Esophagus squamous epithelium (tissue), 5 donors: Measurements from ENCODE around the gene LDB2. TPM values are rescaled to one million over a fixed set of nuclear protein-coding genes. Genes with fewer than 3 reads are reported as not detected.

Experiments used
- DNase-seq: peaks from one replicate; lab custom pipeline; 2025; lab: John Stamatoyannopoulos, UW
- H3K27ac ChIP-seq, 4 donors: fragments of 200-600 bp; sonication (generic); one replicate each; pipeline ENCODE4 v1.5.1; 2016 to 2019; ENCODE audit warnings: mild to moderate bottlenecking in 1 of 4
- H3K27me3 ChIP-seq, 4 donors: fragments of 200-600 bp; sonication (generic); 1 replicate in 3 of 4; 2 replicates in 1 of 4; pipeline versions ENCODE4 v1.5.1 to v1.6.0; 2017 to 2021; ENCODE audit warnings: antibody characterized with exemption in 1 of 4
- H3K36me3 ChIP-seq, 3 donors: fragments of 200-600 bp; sonication (generic); one replicate each; pipeline ENCODE4 v1.5.1; 2016 to 2019
- H3K4me1 ChIP-seq, 3 donors: fragments of 200-600 bp; sonication (generic); one replicate each; pipeline ENCODE4 v1.5.1; 2017 to 2019
- H3K4me3 ChIP-seq, 4 donors: fragments of 200-600 bp; sonication (generic); 1 replicate in 3 of 4; 2 replicates in 1 of 4; pipeline ENCODE4 v1.5.1; 2016 to 2019; ENCODE audit warnings: mild to moderate bottlenecking in 2 of 4, moderate library complexity in 1 of 4
- H3K9me3 ChIP-seq, 3 donors: fragments of 200-600 bp; sonication (generic); one replicate each; pipeline ENCODE4 v1.5.1; 2016 to 2019
- CTCF ChIP-seq, 6 experiments: fragments of 450-650 bp in 4 of 6; fragments of 200-600 bp in 2 of 6; sonication (generic) in 2 of 6; IDR thresholded peaks; one replicate each; pipeline ENCODE4 v1.5.1; 2016 to 2019; ENCODE audit warnings: antibody characterized with exemption in 6 of 6, mild to moderate bottlenecking in 4 of 6, moderate library complexity in 4 of 6
- POLR2A ChIP-seq, 4 donors: fragments of 450-650 bp; IDR thresholded peaks; one replicate each; pipeline ENCODE4 v1.6.1; 2017; ENCODE audit warnings: antibody characterized with exemption in 4 of 4, mild to moderate bottlenecking in 4 of 4, moderate library complexity in 3 of 4
- WGBS, 2 donors: methylation state at CpG; one replicate each; pipeline ENCODE4 v1.1.5; 2018; 5-methylcytosine and 5-hydroxymethylcytosine counted together
- intact Hi-C: fragments of 100-400 bp; cut with DNase I; formaldehyde crosslinking; loops from one replicate; pipeline ENCODE4 v1.15.0; 2022
- total RNA-seq, 4 donors: library from RNA; depleted of rRNA; stranded (reverse); fragments of >200 nt; gene quantifications; one replicate each; pipeline ENCODE4 v1.1.0, GENCODE V29; 2016
- donor health status: DM: yes; HTN: yes; CAD: no.

Gene LDB2
- total RNA-seq, 4 donors from 2014 or later: 3.0 to 16.0 (median 5.9) TPM

- WGBS, 2 donors: 81 to 84% methylated on average over 10 to 12 of the region's 12 CpGs
- Histone ChIP-seq H3K27me3 (no peaks in the 10 kb centered on the region), H3K9me3 (no peaks in the 10 kb centered on the region), H3K27ac (no peak overlapping the region), H3K4me1 (peaks cover 0 to 6% (median 0%) of the 10 kb centered on the region in 3 donors), H3K36me3 (no peaks in the 10 kb centered on the region), H3K4me3 (no peak overlapping the region)
- DNase-seq: no peak
- TF ChIP-seq POLR2A (IDR thresholded peaks at IDR 0.05): no peak
- no peak for TF ChIP-seq CTCF (IDR thresholded peaks at IDR 0.05)
- intact Hi-C loops: no loop called here
These were observed 28.7 kb downstream of the LDB2 start for GRCh38 chr4:16869594-16870245.

GRCh38 chr4:16868674-16869073 lies 29.8 kb downstream of the LDB2 start:
- Histone ChIP-seq H3K4me1 (peaks cover 0 to 7% (median 0%) of the 10 kb centered on the region in 3 donors), H3K36me3 (no peaks in the 10 kb centered on the region), H3K27me3 (no peaks in the 10 kb centered on the region), H3K4me3 (no peak overlapping the region), H3K27ac (no peak overlapping the region), H3K9me3 (no peaks in the 10 kb centered on the region)
- intact Hi-C loops: no loop called here
- no peak for DNase-seq
- TF ChIP-seq POLR2A (IDR thresholded peaks at IDR 0.05): no peak
- no peak for TF ChIP-seq CTCF (IDR thresholded peaks at IDR 0.05)
- WGBS, 2 donors: 73 to 81% methylated on average over 5 of the region's 5 CpGs

- intact Hi-C loops: no loop called here
- DNase-seq: no peak
- H3K36me3 ChIP-seq: no peaks in the 10 kb centered on the region
- peaks cover 0 to 7% (median 0%) of the 10 kb centered on the region in 3 donors for H3K4me1 ChIP-seq
- no peak overlapping the region for H3K27ac ChIP-seq
- TF ChIP-seq CTCF (IDR thresholded peaks at IDR 0.05): no peak
- no peak for TF ChIP-seq POLR2A (IDR thresholded peaks at IDR 0.05)
- H3K4me3 ChIP-seq: no peak overlapping the region
- no peaks in the 10 kb centered on the region for H3K27me3 ChIP-seq
- no peaks in the 10 kb centered on the region for H3K9me3 ChIP-seq
- WGBS, 2 donors: 45 to 62% methylated on average over 2 of the region's 2 CpGs
These were observed 30.6 kb downstream of the LDB2 start for GRCh38 chr4:16867827-16868226.

GRCh38 chr4:16866974-16867373 lies 31.5 kb downstream of the LDB2 start:
- WGBS, 2 donors: 43 to 57% methylated on average over 2 to 3 of the region's 3 CpGs
- no peak for TF ChIP-seq POLR2A (IDR thresholded peaks at IDR 0.05)
- TF ChIP-seq CTCF (IDR thresholded peaks at IDR 0.05): no peak

GRCh38 chr4:16865897-16866283 lies 32.6 kb downstream of the LDB2 start:
- intact Hi-C loops: no loop called here
- H3K27me3 ChIP-seq: no peaks in the 10 kb centered on the region
- H3K36me3 ChIP-seq: no peaks in the 10 kb centered on the region
- H3K9me3 ChIP-seq: no peaks in the 10 kb centered on the region
- H3K4me3 ChIP-seq: no peak overlapping the region
- 77 to 78% methylated on average over 4 of the region's 4 CpGs for WGBS, 2 donors
- peaks cover 0 to 7% (median 0%) of the 10 kb centered on the region in 3 donors for H3K4me1 ChIP-seq
- peak overlapping the region in 2 of 4 donors; percentile 6 to 32 for H3K27ac ChIP-seq
- TF ChIP-seq POLR2A (IDR thresholded peaks at IDR 0.05): no peak
- TF ChIP-seq CTCF (IDR thresholded peaks at IDR 0.05): no peak
- DNase-seq: no peak

More at GRCh38 chr4:16866974-16867373, 31.5 kb downstream of the LDB2 start:
- DNase-seq: no peak
- Histone ChIP-seq H3K9me3 (no peaks in the 10 kb centered on the region), H3K36me3 (no peaks in the 10 kb centered on the region), H3K27ac (peak overlapping the region in 1 of 4 donors; percentile 39), H3K4me1 (peaks cover 0 to 7% (median 0%) of the 10 kb centered on the region in 3 donors), H3K27me3 (no peaks in the 10 kb centered on the region), H3K4me3 (no peak overlapping the region)
- intact Hi-C loops: no loop called here
